HG03378 (cell line): ENCODE data around the gene NAIP.
A peak's percentile ranks its signal among the peaks of the same experiment; 100 is the strongest.
"Not testable (repeated sequence)": the region's sequence is repeated elsewhere in the genome, so short reads cannot be mapped to it uniquely, and the experiment has no call there.

Source experiments
- ATAC-seq: cut with Tn5 transposase; IDR thresholded peaks from one replicate; pipeline ENCODE4 v1.9.1; 2021; ENCODE audit warnings: mild to moderate bottlenecking, moderate library complexity; ENCODE audit not compliant: unreplicated experiment

Gene NAIP

GRCh38 chr5:70931709-70932368 is 93.3 kb downstream of the NAIP start:
- ATAC-seq = not testable (repeated sequence)

GRCh38 chr5:70925211-70925562 is 100.0 kb downstream of the NAIP start:
- ATAC-seq = peak; percentile 44
